Endometrial microvascular endothelial cells (primary cell): ENCODE measurements around the gene DPY19L1. TPM values are rescaled to one million over a fixed set of nuclear protein-coding genes. Genes with fewer than 3 reads are reported as not detected.
"Not testable (repeated sequence)": the region's sequence is repeated elsewhere in the genome, so short reads cannot be mapped to it uniquely, and the experiment has no call there.

Source experiments
- in situ Hi-C: cut with HindIII; loops from 2 replicates; pipeline ENCODE4 v1.10.0; 2017; ENCODE audit warnings: low sequenced_read_pairs, low pct_unique_long_range_greater_than_20kb; ENCODE audit errors: inconsistent ontology term
- total RNA-seq: library from RNA; depleted of rRNA; stranded (reverse); fragments of >200 nt; gene quantifications from one replicate; pipeline ENCODE4 v1.2.3, GENCODE V29; 2015; ENCODE audit errors: inconsistent ontology term

DPY19L1 gene
- total RNA-seq, 1 donor from 2014 or later, result 85.8 TPM

GRCh38 chr7:34945894-34946477 is 91.3 kb downstream of the DPY19L1 start:
- in situ Hi-C loops, result not testable (repeated sequence)

DNA sequence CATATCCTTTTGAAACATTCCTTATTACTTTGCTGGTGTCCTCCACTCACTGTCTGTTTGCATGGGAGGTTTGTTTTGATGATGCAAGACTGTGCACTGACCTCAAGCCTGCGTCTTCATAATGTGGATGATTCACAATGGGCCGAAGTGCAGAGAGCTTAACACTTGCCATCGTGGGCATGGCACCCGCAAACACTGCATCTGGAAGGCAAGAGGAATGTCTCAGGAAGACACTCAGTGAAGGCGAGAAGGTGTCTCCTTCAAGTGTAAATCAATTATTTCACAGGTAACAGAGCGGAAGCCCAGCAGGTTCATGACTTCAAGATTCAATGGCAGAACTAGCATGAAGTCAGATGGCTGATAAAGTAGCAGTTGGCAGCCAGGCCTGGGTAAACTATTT is 98.1 kb downstream of the DPY19L1 start:
- in situ Hi-C loops, result no loop called here

DNA sequence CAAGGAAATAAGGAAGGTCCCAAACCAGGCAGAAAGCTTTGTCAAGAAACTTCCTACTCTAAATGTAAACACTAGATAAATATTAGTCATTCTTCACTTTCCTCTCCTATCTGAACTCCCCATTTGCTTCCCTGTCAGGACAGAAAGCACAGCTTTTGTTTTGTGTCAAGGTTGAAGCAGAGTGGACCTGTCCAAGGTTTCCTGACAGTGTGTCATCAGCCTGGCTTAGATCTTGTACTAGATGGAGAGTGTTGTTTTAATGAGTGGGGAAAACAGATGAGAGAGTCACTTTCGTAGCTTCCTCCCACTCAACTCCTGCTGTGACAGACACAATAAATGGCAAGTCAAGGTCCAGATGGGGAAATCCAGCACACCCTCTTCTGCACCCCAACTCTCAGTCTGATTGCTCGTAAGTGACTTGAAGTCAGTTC is 101.5 kb downstream of the DPY19L1 start:
- in situ Hi-C loops, result not testable (repeated sequence)

- in situ Hi-C loops, result no loop called here
These were observed 105.5 kb downstream of the DPY19L1 start for GRCh38 chr7:34931739-34932138.

- in situ Hi-C loops, result not testable (repeated sequence)
These were observed 107.5 kb downstream of the DPY19L1 start for GRCh38 chr7:34929783-34930182.

DNA sequence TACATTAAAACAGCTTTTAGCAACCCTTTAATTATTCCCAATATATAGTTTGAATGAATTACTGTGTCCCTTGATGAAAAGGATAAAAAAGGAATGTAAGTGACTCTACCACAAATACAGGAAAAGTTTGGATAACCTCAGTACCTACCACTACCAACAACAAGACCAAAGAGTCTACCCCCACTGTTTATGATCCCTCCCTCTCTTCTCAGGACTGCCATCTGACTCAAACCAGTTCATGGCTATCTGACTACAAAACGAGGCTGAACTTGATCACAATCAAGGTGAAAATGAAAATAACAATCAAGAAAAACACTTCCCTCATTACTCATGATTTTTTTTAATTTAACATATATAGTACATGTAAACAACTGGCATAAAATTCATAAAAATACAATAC is 108.7 kb downstream of the DPY19L1 start:
- in situ Hi-C loops, result no loop called here

DNA sequence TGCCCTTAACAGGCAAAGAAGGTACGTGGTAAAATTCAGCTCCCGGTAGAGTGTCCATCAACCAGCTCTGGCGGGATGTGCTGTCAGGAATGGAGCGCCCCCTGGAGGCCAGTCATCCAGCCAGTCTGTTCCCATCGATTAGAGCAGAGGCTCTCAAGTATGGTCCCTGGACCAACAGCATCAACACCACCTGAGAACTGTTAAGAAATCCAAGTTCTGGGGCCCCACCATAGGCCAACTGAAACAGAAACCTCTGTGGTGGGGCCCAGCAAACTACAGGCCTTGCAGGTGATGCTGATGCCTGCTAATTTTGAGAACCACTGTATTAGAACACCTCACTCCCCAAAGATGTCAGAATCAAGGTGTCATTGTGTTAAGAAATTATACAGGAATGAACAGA is 109.2 kb downstream of the DPY19L1 start:
- in situ Hi-C loops, result no loop called here

DNA sequence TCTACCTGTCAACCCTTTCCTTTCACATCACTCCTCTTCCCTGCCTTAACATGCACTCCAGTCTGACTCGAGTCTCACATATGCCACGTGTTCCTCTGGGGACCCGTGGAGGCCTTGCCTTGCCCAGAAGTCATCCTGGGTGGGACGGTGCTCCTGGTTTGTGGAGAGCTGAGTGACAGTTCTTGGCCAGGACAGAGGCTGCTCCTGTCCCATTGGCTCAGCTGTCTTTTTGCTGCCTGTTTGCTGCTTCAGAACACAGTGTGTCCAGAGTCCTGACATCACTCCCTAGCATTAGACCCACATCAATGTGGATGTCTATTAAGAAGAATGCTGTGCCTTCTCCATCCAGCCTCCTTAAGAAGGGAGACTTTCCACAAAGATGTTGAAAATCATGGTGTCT is 116.8 kb downstream of the DPY19L1 start:
- in situ Hi-C loops, result not testable (repeated sequence)

- in situ Hi-C loops, result not testable (repeated sequence)
These were observed 118.2 kb downstream of the DPY19L1 start for GRCh38 chr7:34919038-34919437.

- in situ Hi-C loops, result not testable (repeated sequence)
These were observed 119.0 kb downstream of the DPY19L1 start for GRCh38 chr7:34918198-34918861.

DNA sequence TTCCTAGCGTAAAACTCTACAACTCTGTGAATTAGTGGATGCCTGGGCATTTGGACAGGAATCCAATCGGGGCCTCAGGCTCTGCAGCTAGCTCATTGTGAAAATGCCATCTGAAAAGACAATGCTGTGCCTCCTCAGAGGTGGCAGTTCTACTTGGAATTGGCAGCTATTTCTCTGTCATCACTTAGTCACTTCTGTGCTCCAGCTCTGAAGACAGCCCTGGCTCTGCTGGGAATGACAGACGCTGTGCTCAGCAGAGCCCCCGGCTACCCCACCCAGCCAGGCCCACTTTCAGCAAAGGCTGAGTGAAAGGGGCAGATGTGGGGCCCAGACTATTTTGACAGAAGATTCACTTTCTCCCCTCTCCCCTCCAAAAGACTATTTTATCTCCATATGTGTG is 119.8 kb downstream of the DPY19L1 start:
- in situ Hi-C loops, result not testable (repeated sequence)

DNA sequence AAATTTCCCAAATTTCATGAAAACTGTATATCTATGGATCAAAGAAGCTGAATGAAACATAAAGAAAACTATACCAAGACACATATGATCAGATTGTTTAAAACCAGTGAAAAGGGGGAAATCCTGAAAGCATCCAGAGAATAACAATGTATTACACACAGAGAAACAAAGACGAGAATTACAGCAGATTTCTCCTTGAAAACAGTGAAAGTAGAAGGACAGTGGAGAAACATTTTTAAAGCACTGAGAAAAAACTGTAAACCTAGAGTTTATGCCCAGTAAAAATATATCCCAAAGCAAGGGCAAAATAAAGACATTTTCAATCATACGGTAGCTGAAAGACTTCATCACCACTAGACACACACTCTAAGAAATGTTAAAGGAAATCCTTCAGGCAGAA is 121.0 kb downstream of the DPY19L1 start:
- in situ Hi-C loops, result no loop called here

GRCh38 chr7:34912236-34912635 is 125.0 kb downstream of the DPY19L1 start:
- in situ Hi-C loops, result no loop called here

- in situ Hi-C loops, result not testable (repeated sequence)
These were observed 130.9 kb downstream of the DPY19L1 start for GRCh38 chr7:34906266-34906850.

- in situ Hi-C loops, result no loop called here
These were observed 132.3 kb downstream of the DPY19L1 start for GRCh38 chr7:34904987-34905386.

DNA sequence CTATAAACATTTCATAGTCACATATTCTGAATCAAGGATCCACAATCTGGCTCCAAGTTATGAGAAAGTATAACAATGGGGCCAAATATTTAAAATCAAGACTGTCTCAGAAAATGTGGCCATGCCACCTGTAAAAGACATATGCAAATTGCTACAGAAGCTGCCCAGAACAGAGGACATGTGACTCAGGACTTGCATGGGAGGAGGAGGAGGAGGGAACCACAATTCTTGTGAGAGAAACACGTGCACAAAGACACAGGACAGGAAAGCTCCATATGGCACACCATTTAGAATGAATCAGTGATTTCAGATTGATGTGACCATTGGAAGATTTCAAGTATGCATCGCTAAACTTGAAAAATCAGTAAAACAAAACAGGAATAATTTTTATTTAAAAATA is 133.4 kb downstream of the DPY19L1 start:
- in situ Hi-C loops, result not testable (repeated sequence)

DNA sequence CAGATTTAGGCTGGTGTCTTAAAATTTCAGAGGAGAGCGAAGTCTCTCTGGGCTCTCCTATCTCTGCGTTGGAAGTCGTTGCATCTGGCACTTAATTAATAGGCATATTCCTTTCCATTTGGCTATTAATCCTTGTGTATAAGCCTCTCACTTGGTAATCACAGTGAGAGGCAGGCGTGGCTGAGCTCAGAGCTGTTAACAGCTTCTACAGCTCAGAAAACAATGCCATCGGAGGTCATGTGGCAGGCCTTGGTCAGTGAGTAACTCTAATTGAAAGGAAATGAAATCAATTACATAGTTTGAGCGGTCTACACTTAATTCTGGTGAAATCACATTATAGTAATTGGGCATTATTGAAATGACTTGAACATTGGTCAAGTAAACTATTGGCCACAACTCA is 135.1 kb downstream of the DPY19L1 start:
- in situ Hi-C loops, result no loop called here

GRCh38 chr7:34900891-34901513 is 136.3 kb downstream of the DPY19L1 start:
- in situ Hi-C loops, result no loop called here

- in situ Hi-C loops, result no loop called here
These were observed 142.1 kb downstream of the DPY19L1 start for GRCh38 chr7:34895202-34895601.

GRCh38 chr7:34889951-34890350 is 147.3 kb downstream of the DPY19L1 start:
- in situ Hi-C loops, result no loop called here
